Lower leg skin (tissue), 3 donors: ENCODE data around the gene YIPF5.

ENCODE experiments used
- CTCF ChIP-seq, 3 donors: fragments of 450-650 bp; IDR thresholded peaks; one replicate each; pipeline ENCODE4 v1.5.1; 2016; ENCODE audit warnings: antibody characterized with exemption in 3 of 3, mild to moderate bottlenecking in 3 of 3, moderate library complexity in 2 of 3
- POLR2A ChIP-seq, 2 donors: fragments of 450-650 bp; IDR thresholded peaks; one replicate each; pipeline ENCODE4 v1.6.1; 2016 to 2017; ENCODE audit warnings: antibody characterized with exemption in 2 of 2, mild to moderate bottlenecking in 1 of 2, moderate library complexity in 1 of 2

GRCh38 chr5:144189800-144190429 lies 19.5 kb upstream of the YIPF5 start:
- TF ChIP-seq CTCF (IDR thresholded peaks at IDR 0.05) (no peak), POLR2A (IDR thresholded peaks at IDR 0.05) (no peak)
